Stimulated activated CD4-positive, alpha-beta T cell treated with anti-CD3 and anti-CD28 coated beads, TNF-alpha, amount 100 ng/mL, for 24 hours (primary cell): ENCODE measurements around the gene DENND1A.
"Not testable (repeated sequence)": the region's sequence is repeated elsewhere in the genome, so short reads cannot be mapped to it uniquely, and the experiment has no call there.

Experiments
- DNase-seq, 3 experiments: peaks; one replicate each; pipeline ENCODE4 v3.0.0-alpha.2; 2020; ENCODE audit warnings: low read depth in 3 of 3

Gene DENND1A

GRCh38 chr9:123339666-123340510 lies 590.0 kb downstream of the DENND1A start:
- peak; percentile 25 to 75 (median 42) for DNase-seq

- peak; percentile 50 to 77 (median 52) for DNase-seq
Measured at GRCh38 chr9:123338710-123339665, 590.9 kb downstream of the DENND1A start.

GRCh38 chr9:123337971-123338370 lies 592.0 kb downstream of the DENND1A start:
- no peak for DNase-seq

- no peak for DNase-seq
Measured at GRCh38 chr9:123336959-123337358, 593.0 kb downstream of the DENND1A start.

GRCh38 chr9:123336449-123336848 lies 593.5 kb downstream of the DENND1A start:
- DNase-seq = no peak

GRCh38 chr9:123335986-123336329 lies 594.0 kb downstream of the DENND1A start:
- DNase-seq = no peak

- DNase-seq = no peak
Measured at GRCh38 chr9:123335193-123335985, 594.5 kb downstream of the DENND1A start.

GRCh38 chr9:123334639-123335038 lies 595.3 kb downstream of the DENND1A start:
- no peak for DNase-seq

GRCh38 chr9:123333058-123333669 lies 596.8 kb downstream of the DENND1A start:
- not testable (repeated sequence) for DNase-seq

- DNase-seq = no peak
Measured at GRCh38 chr9:123331346-123332060, 598.4 kb downstream of the DENND1A start.
